A549 (cell line): Measurements from ENCODE around the gene CHP2. TPM values are rescaled to one million over a fixed set of nuclear protein-coding genes. Genes with fewer than 3 reads are reported as not detected.

Source experiments
- ATAC-seq, 2 experiments: fragments of 200-7000 bp in 1 of 2; fragments of >200 bp in 1 of 2; cut with Nextera tagmentation in 1 of 2; cut with Tn5 transposase in 1 of 2; 3 replicates each; pipeline versions ENCODE4 v1.8.0 to v1.9.1; 2018 to 2020; ENCODE audit warnings: mild to moderate bottlenecking in 1 of 2, moderate library complexity in 1 of 2
- CTCF ChIA-PET: fragments of 300-600 bp; sonication (Branson Sonifier 250); formaldehyde crosslinking; extraction: SDS; loops from one replicate; lab custom pipeline; 2021; ENCODE audit warnings: antibody characterized with exemption, inconsistent platforms; lab: Yijun Ruan, JAX
- POLR2A ChIA-PET: fragments of 350-600 bp; formaldehyde crosslinking; extraction: SDS; loops from one replicate; lab custom pipeline; 2021; ENCODE audit warnings: antibody characterized with exemption, inconsistent platforms; lab: Yijun Ruan, JAX
- DNase-seq, 2 experiments: peaks; one replicate each; pipeline versions ENCODE4 v3.0.0 to v3.0.0-alpha.2; 2011 to 2016; ENCODE audit warnings: low read depth in 1 of 2, low spot score in 1 of 2
- FAIRE-seq: peaks from 2 replicates; lab custom pipeline; 2011; peaks lifted over from hg19 to GRCh38; lab: Jason Lieb, UNC
- H3K27ac ChIP-seq, 2 experiments: fragments of >200 bp; sonication (Bioruptor Twin); formaldehyde crosslinking; 3 replicates each; pipeline ENCODE4 v1.5.1; 2016 to 2017
- H3K4me1 ChIP-seq: fragments of >200 bp; sonication (Bioruptor Twin); formaldehyde crosslinking; 3 replicates; pipeline ENCODE4 v1.6.1; 2016
- H3K4me2 ChIP-seq: fragments of >200 bp; sonication (Bioruptor Twin); formaldehyde crosslinking; 3 replicates; pipeline ENCODE4 v1.6.1; 2016
- H3K4me3 ChIP-seq: fragments of >200 bp; sonication (Bioruptor Twin); formaldehyde crosslinking; 3 replicates; pipeline ENCODE4 v1.5.1; 2016
- H3K9me3 ChIP-seq: fragments of >200 bp; sonication (Bioruptor Twin); formaldehyde crosslinking; 3 replicates; pipeline ENCODE4 v1.6.1; 2016
- CEBPB ChIP-seq, 2 experiments: fragments of >200 bp in 1 of 2; sonication (Bioruptor Twin) in 1 of 2; formaldehyde crosslinking in 1 of 2; IDR thresholded peaks; 2 replicates each; pipeline ENCODE4 v1.6.1; 2012 to 2016
- CHD2 ChIP-seq: fragments of 150-350 bp; IDR thresholded peaks from 2 replicates; pipeline ENCODE4 v1.6.1; 2014; ENCODE audit warnings: low read length; ENCODE audit not compliant: partially characterized antibody
- EHMT2 ChIP-seq: fragments of 200-600 bp; sonication (generic); IDR thresholded peaks from 2 replicates; pipeline ENCODE4 v1.6.1; 2016; ENCODE audit warnings: antibody characterized with exemption, low read depth, mild to moderate bottlenecking, moderate library complexity
- FOSL2 ChIP-seq, 2 experiments: fragments of 450-650 bp in 1 of 2; fragments of >200 bp in 1 of 2; sonication (Bioruptor Twin) in 1 of 2; formaldehyde crosslinking; IDR thresholded peaks; 2 replicates each; pipeline versions ENCODE4 v1.5.0 to v1.6.1; 2016 to 2020; ENCODE audit warnings: mild to moderate bottlenecking in 1 of 2, moderate library complexity in 1 of 2
- HES2 ChIP-seq: fragments of >200 bp; sonication (Bioruptor Twin); formaldehyde crosslinking; IDR thresholded peaks from 2 replicates; pipeline ENCODE4 v1.6.1; 2016
- HEYL ChIP-seq: fragments of 250-450 bp; sonication (Bioruptor Pico); IDR thresholded peaks from 2 replicates; pipeline ENCODE4 v1.8.0; 2021; ENCODE audit warnings: mild to moderate bottlenecking, moderate library complexity
- HOXB5 ChIP-seq: fragments of 250-450 bp; sonication (Bioruptor Pico); IDR thresholded peaks from 2 replicates; pipeline ENCODE4 v1.5.0; 2020; ENCODE audit warnings: mild to moderate bottlenecking, moderate library complexity
- JUN ChIP-seq, 2 experiments: fragments of >200 bp; sonication (Bioruptor Twin); formaldehyde crosslinking; IDR thresholded peaks; 2 replicates in 1 of 2; 3 replicates in 1 of 2; pipeline ENCODE4 v1.6.1; 2016 to 2017
- JUNB ChIP-seq: fragments of >200 bp; sonication (Bioruptor Twin); formaldehyde crosslinking; IDR thresholded peaks from 2 replicates; pipeline ENCODE4 v1.6.1; 2016
- KDM1A ChIP-seq: fragments of 200-600 bp; sonication (generic); IDR thresholded peaks from 2 replicates; pipeline ENCODE4 v1.6.1; 2016; ENCODE audit warnings: low read depth, mild to moderate bottlenecking
- MAFK ChIP-seq: fragments of 450-650 bp; IDR thresholded peaks from 2 replicates; pipeline ENCODE4 v1.6.1; 2014; ENCODE audit not compliant: partially characterized antibody
- NFE2L2 ChIP-seq: fragments of 150-350 bp; conservative IDR thresholded peaks from 2 replicates; pipeline ENCODE4 v1.6.1; 2014; ENCODE audit warnings: low read length
- REST ChIP-seq: fragments of 200-600 bp; sonication (generic); IDR thresholded peaks from 2 replicates; pipeline ENCODE4 v1.6.1; 2016; ENCODE audit warnings: antibody characterized with exemption, mild to moderate bottlenecking, moderate library complexity
- RNF2 ChIP-seq: fragments of 200-600 bp; sonication (generic); IDR thresholded peaks from 2 replicates; pipeline ENCODE4 v1.6.1; 2016; ENCODE audit warnings: low read depth, mild to moderate bottlenecking, antibody characterized with exemption, moderate library complexity, borderline replicate concordance
- SMC3 ChIP-seq: fragments of >200 bp; sonication (Bioruptor Twin); formaldehyde crosslinking; IDR thresholded peaks from 3 replicates; pipeline ENCODE4 v1.6.1; 2018; ENCODE audit warnings: inconsistent platforms
- WGBS: methylation state at CpG from one replicate; pipeline ENCODE4 v1.1.6; 2017; ENCODE audit errors: missing lambda C conversion rate; 5-methylcytosine and 5-hydroxymethylcytosine counted together
- polyA plus RNA-seq, 4 experiments: library from polyadenylated mRNA; depleted of rRNA in 3 of 4; stranded (reverse); fragments of >200 nt; fragmentation: RNase III in 1 of 4; extraction: RNeasy Plus Mini Kit Qiagen cat#74134 plus additional on column Dnase treatment in 1 of 4; gene quantifications; 2 replicates in 3 of 4; 3 replicates in 1 of 4; pipeline ENCODE4 v1.2.3, GENCODE V29; 2011 to 2017
- TF ChIP-seq, protein P1 (sequence below): fragments of 150-350 bp; IDR thresholded peaks from 2 replicates; pipeline ENCODE4 v1.6.1; 2014; ENCODE audit warnings: low read depth, mild to moderate bottlenecking, low read length
- TF ChIP-seq, protein P2 (sequence below): IDR thresholded peaks from 2 replicates; pipeline ENCODE4 v1.6.1; 2012; ENCODE audit warnings: low read depth, borderline replicate concordance
- TF ChIP-seq, protein P3 (sequence below): fragments of >200 bp; sonication (Bioruptor Twin); formaldehyde crosslinking; IDR thresholded peaks from 3 replicates; pipeline ENCODE4 v1.5.1; 2016
- TF ChIP-seq, protein P4 (sequence below): fragments of 450-650 bp; IDR thresholded peaks from 2 replicates; pipeline ENCODE4 v1.6.1; 2014; ENCODE audit warnings: antibody characterized with exemption

CHP2 gene
- polyA plus RNA-seq, 2 of the 4 experiments (the other 2 are of a cell fraction) = not detected

DNA sequence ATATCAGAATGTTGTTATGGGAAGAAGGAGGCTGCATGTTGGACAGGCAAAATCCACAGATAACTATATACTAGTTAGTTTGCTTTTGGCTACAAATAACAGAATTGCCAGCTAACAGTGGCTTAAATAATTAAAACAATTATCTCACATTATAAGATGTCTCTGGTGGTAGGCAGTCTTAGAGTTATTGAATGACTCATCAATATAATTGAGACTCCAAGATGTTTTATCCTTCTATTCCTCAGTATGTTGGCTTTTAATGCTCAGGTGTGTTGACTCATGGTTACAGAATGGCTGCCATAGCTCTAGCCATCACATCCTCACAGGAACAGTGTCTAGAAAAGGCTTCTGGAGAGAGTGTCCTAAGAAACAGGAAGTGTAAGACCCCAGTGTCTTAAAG, 11.1 kb downstream of the CHP2 start:
- Histone ChIP-seq H3K4me2 (no peak overlapping the region), H3K9me3 (no peaks in the 10 kb centered on the region)
- FAIRE-seq = no peak

GRCh38 chr16:23768581-23768980, 13.8 kb downstream of the CHP2 start:
- ATAC-seq = no peak
- Histone ChIP-seq H3K4me2 (no peak overlapping the region), H3K27ac (no peak overlapping the region), H3K4me1 (no peaks in the 10 kb centered on the region), H3K9me3 (no peaks in the 10 kb centered on the region), H3K4me3 (no peak overlapping the region)
- ChIA-PET CTCF (no interaction called here), POLR2A (no interaction called here)
- 42% methylated on average over 2 of the region's 2 CpGs for whole genome bisulfite sequencing
- no peak for DNase-seq
- TF ChIP-seq KDM1A (no peak), REST (no peak), CEBPB (IDR thresholded peaks at IDR 0.05) (no peak), EHMT2 (no peak), JUNB (no peak), HOXB5 (no peak), RNF2 (no peak), HES2 (no peak), HEYL (CRISPR knock-in tag) (no peak)
- TF ChIP-seq, protein P1, sequence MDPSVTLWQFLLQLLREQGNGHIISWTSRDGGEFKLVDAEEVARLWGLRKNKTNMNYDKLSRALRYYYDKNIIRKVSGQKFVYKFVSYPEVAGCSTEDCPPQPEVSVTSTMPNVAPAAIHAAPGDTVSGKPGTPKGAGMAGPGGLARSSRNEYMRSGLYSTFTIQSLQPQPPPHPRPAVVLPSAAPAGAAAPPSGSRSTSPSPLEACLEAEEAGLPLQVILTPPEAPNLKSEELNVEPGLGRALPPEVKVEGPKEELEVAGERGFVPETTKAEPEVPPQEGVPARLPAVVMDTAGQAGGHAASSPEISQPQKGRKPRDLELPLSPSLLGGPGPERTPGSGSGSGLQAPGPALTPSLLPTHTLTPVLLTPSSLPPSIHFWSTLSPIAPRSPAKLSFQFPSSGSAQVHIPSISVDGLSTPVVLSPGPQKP = no peak
- TF ChIP-seq, protein P2, sequence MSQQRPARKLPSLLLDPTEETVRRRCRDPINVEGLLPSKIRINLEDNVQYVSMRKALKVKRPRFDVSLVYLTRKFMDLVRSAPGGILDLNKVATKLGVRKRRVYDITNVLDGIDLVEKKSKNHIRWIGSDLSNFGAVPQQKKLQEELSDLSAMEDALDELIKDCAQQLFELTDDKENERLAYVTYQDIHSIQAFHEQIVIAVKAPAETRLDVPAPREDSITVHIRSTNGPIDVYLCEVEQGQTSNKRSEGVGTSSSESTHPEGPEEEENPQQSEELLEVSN = no peak
- TF ChIP-seq, protein P3, sequence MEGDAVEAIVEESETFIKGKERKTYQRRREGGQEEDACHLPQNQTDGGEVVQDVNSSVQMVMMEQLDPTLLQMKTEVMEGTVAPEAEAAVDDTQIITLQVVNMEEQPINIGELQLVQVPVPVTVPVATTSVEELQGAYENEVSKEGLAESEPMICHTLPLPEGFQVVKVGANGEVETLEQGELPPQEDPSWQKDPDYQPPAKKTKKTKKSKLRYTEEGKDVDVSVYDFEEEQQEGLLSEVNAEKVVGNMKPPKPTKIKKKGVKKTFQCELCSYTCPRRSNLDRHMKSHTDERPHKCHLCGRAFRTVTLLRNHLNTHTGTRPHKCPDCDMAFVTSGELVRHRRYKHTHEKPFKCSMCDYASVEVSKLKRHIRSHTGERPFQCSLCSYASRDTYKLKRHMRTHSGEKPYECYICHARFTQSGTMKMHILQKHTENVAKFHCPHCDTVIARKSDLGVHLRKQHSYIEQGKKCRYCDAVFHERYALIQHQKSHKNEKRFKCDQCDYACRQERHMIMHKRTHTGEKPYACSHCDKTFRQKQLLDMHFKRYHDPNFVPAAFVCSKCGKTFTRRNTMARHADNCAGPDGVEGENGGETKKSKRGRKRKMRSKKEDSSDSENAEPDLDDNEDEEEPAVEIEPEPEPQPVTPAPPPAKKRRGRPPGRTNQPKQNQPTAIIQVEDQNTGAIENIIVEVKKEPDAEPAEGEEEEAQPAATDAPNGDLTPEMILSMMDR = no peak
- TF ChIP-seq, protein P4, sequence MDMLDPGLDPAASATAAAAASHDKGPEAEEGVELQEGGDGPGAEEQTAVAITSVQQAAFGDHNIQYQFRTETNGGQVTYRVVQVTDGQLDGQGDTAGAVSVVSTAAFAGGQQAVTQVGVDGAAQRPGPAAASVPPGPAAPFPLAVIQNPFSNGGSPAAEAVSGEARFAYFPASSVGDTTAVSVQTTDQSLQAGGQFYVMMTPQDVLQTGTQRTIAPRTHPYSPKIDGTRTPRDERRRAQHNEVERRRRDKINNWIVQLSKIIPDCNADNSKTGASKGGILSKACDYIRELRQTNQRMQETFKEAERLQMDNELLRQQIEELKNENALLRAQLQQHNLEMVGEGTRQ = no peak
- FAIRE-seq = no peak

More for the DNA sequence above, 11.1 kb downstream of the CHP2 start:
- CTCF ChIA-PET = interaction anchor here (0.6 kb wide), 1 partner anchor 9 kb away, joined by 3 read pairs; no protein-coding TSS in a partner anchor
- ATAC-seq = no peak
- TF ChIP-seq JUN (IDR thresholded peaks at IDR 0.05) = no peak
- no peak for TF ChIP-seq CHD2
- TF ChIP-seq NFE2L2 = peak; percentile 61
- TF ChIP-seq FOSL2 (IDR thresholded peaks at IDR 0.05) = no peak
- peak; percentile 32 for TF ChIP-seq FOSL2 (CRISPR knock-in tag; IDR thresholded peaks at IDR 0.05)
- TF ChIP-seq MAFK = peak; percentile 56
- TF ChIP-seq, protein P4 = no peak
- no peak for TF ChIP-seq SMC3
- TF ChIP-seq, all 56 proteins: peak for 3
- H3K4me3 ChIP-seq = no peak overlapping the region
- POLR2A ChIA-PET = no interaction called here
- no peaks in the 10 kb centered on the region for H3K4me1 ChIP-seq
- no peak overlapping the region for H3K27ac ChIP-seq
- no peak for DNase-seq
